ENCODE measurements around the gene PLEKHM2.
A peak's percentile ranks its signal among the peaks of the same experiment; 100 is the strongest.

PLEKHM2 gene

GRCh38 chr1:15760520-15761211 is 76.5 kb downstream of the PLEKHM2 start:
- DNase-seq (ENCODE audit: low spot score) = peak; percentile 94

- DNase-seq (ENCODE audit: low spot score) = no peak
Measured at GRCh38 chr1:15761366-15762128, 77.4 kb downstream of the PLEKHM2 start.

GRCh38 chr1:15762546-15762945 is 78.4 kb downstream of the PLEKHM2 start:
- no peak for DNase-seq (ENCODE audit: low spot score)

GRCh38 chr1:15764269-15764764 is 80.2 kb downstream of the PLEKHM2 start:
- DNase-seq (ENCODE audit: low spot score) = no peak

GRCh38 chr1:15764890-15765289 is 80.8 kb downstream of the PLEKHM2 start:
- no peak for DNase-seq (ENCODE audit: low spot score)

GRCh38 chr1:15765495-15766194 is 81.5 kb downstream of the PLEKHM2 start:
- DNase-seq (ENCODE audit: low spot score) = no peak

- no peak for DNase-seq (ENCODE audit: low spot score)
Measured at GRCh38 chr1:15767941-15768340, 83.8 kb downstream of the PLEKHM2 start.

- DNase-seq (ENCODE audit: low spot score) = no peak
Measured at GRCh38 chr1:15768388-15768787, 84.3 kb downstream of the PLEKHM2 start.

GRCh38 chr1:15770313-15770962 is 86.3 kb downstream of the PLEKHM2 start:
- no peak for DNase-seq (ENCODE audit: low spot score)

- DNase-seq (ENCODE audit: low spot score) = no peak
Measured at GRCh38 chr1:15771836-15772515, 87.9 kb downstream of the PLEKHM2 start.

- no peak for DNase-seq (ENCODE audit: low spot score)
Measured at GRCh38 chr1:15775706-15776105, 91.6 kb downstream of the PLEKHM2 start.

GRCh38 chr1:15777909-15778707 is 94.0 kb downstream of the PLEKHM2 start:
- no peak for DNase-seq (ENCODE audit: low spot score)

All from COLO829 (cell line).